MM.1S (cell line): ENCODE measurements around the gene MFF.

ENCODE experiments used
- DNase-seq: peaks from one replicate; pipeline ENCODE4 v3.0.0-alpha.2; 2015
- H2AFZ ChIP-seq: fragments of 300-600 bp; sonication (generic); 2 replicates; pipeline ENCODE4 v1.6.0; 2016; ENCODE audit warnings: antibody characterized with exemption, low read length
- H3F3A ChIP-seq: fragments of 300-600 bp; sonication (generic); 2 replicates; pipeline ENCODE4 v1.6.1; 2016; ENCODE audit warnings: mild to moderate bottlenecking, antibody characterized with exemption, low read length, moderate library complexity, mixed read lengths; ENCODE audit not compliant: insufficient read depth
- H3K27ac ChIP-seq: fragments of 300-600 bp; sonication (generic); 2 replicates; pipeline ENCODE4 v1.5.1; 2016; ENCODE audit warnings: mild to moderate bottlenecking, low read length
- H3K27me3 ChIP-seq: fragments of 300-600 bp; sonication (generic); replicated peaks from 2 replicates; pipeline ENCODE4 v1.6.0; 2016; ENCODE audit warnings: low read length; ENCODE audit not compliant: insufficient read depth
- H3K36me3 ChIP-seq: fragments of 300-600 bp; sonication (generic); replicated peaks from 2 replicates; pipeline ENCODE4 v1.6.1; 2016; ENCODE audit warnings: mild to moderate bottlenecking, low read length, mixed read lengths; ENCODE audit not compliant: insufficient read depth
- H3K4me1 ChIP-seq: fragments of 300-600 bp; sonication (generic); 2 replicates; pipeline ENCODE4 v1.6.1; 2016; ENCODE audit warnings: low read length, mixed read lengths
- H3K4me2 ChIP-seq: fragments of 300-600 bp; sonication (generic); 2 replicates; pipeline ENCODE4 v1.6.0; 2016; ENCODE audit warnings: low read depth, low read length
- H3K4me3 ChIP-seq: fragments of 300-600 bp; sonication (generic); 2 replicates; pipeline ENCODE4 v1.5.1; 2016; ENCODE audit warnings: low read length, mixed read lengths
- H3K79me2 ChIP-seq: fragments of 300-600 bp; sonication (generic); 2 replicates; pipeline ENCODE4 v1.6.1; 2016; ENCODE audit warnings: mixed run types, low read length, mixed read lengths
- H3K9ac ChIP-seq: fragments of 300-600 bp; sonication (generic); 2 replicates; pipeline ENCODE4 v1.6.1; 2016; ENCODE audit warnings: low read length, mixed read lengths
- H3K9me2 ChIP-seq: fragments of 300-600 bp; sonication (generic); replicated peaks from 2 replicates; pipeline ENCODE4 v1.6.1; 2016; ENCODE audit warnings: mild to moderate bottlenecking, low read length, mixed read lengths; ENCODE audit not compliant: insufficient read depth
- H3K9me3 ChIP-seq: fragments of 300-600 bp; sonication (generic); replicated peaks from 2 replicates; pipeline ENCODE4 v1.6.1; 2016; ENCODE audit warnings: mild to moderate bottlenecking, low read length, mixed read lengths; ENCODE audit not compliant: insufficient read depth
- H4K20me1 ChIP-seq: fragments of 300-600 bp; sonication (generic); 2 replicates; pipeline ENCODE4 v1.6.1; 2016; ENCODE audit warnings: mild to moderate bottlenecking, low read length, moderate library complexity, mixed read lengths; ENCODE audit not compliant: insufficient read depth
- EZH2 ChIP-seq: fragments of 300-600 bp; sonication (generic); optimal IDR thresholded peaks from 2 replicates; pipeline ENCODE3; 2017; ENCODE audit warnings: low read depth, mild to moderate bottlenecking, antibody characterized with exemption, low read length, mixed read lengths
- EZH2phosphoT487 ChIP-seq: fragments of 300-600 bp; sonication (generic); IDR thresholded peaks from 2 replicates; pipeline ENCODE4 v1.6.1; 2018; ENCODE audit warnings: antibody characterized with exemption, low read length
- TF ChIP-seq, protein P1 (sequence below): fragments of 300-600 bp; sonication (generic); IDR thresholded peaks from 2 replicates; pipeline ENCODE4 v1.5.1; 2016; ENCODE audit warnings: antibody characterized with exemption, low read length, mixed read lengths

MFF gene

GRCh38 chr2:227312579-227312978 is 12.5 kb upstream of the MFF start:
- no peaks in the 10 kb centered on the region for H3K79me2 ChIP-seq
- no peak overlapping the region for H3K9ac ChIP-seq
- TF ChIP-seq EZH2 (no peak), EZH2phosphoT487 (no peak)
- TF ChIP-seq, protein P1, sequence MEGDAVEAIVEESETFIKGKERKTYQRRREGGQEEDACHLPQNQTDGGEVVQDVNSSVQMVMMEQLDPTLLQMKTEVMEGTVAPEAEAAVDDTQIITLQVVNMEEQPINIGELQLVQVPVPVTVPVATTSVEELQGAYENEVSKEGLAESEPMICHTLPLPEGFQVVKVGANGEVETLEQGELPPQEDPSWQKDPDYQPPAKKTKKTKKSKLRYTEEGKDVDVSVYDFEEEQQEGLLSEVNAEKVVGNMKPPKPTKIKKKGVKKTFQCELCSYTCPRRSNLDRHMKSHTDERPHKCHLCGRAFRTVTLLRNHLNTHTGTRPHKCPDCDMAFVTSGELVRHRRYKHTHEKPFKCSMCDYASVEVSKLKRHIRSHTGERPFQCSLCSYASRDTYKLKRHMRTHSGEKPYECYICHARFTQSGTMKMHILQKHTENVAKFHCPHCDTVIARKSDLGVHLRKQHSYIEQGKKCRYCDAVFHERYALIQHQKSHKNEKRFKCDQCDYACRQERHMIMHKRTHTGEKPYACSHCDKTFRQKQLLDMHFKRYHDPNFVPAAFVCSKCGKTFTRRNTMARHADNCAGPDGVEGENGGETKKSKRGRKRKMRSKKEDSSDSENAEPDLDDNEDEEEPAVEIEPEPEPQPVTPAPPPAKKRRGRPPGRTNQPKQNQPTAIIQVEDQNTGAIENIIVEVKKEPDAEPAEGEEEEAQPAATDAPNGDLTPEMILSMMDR, result no peak
- H3F3A ChIP-seq, result peaks cover 16% of the 10 kb centered on the region
- no peak overlapping the region for H2AFZ ChIP-seq
- H3K4me2 ChIP-seq, result no peak overlapping the region
- H4K20me1 ChIP-seq, result no peaks in the 10 kb centered on the region
- no peaks in the 10 kb centered on the region for H3K9me2 ChIP-seq
- H3K27ac ChIP-seq, result no peak overlapping the region
- H3K36me3 ChIP-seq, result no peaks in the 10 kb centered on the region
- no peak for DNase-seq
- no peak overlapping the region for H3K4me3 ChIP-seq
- no peaks in the 10 kb centered on the region for H3K27me3 ChIP-seq
- H3K9me3 ChIP-seq, result no peaks in the 10 kb centered on the region
- H3K4me1 ChIP-seq, result peaks cover 27% of the 10 kb centered on the region

DNA sequence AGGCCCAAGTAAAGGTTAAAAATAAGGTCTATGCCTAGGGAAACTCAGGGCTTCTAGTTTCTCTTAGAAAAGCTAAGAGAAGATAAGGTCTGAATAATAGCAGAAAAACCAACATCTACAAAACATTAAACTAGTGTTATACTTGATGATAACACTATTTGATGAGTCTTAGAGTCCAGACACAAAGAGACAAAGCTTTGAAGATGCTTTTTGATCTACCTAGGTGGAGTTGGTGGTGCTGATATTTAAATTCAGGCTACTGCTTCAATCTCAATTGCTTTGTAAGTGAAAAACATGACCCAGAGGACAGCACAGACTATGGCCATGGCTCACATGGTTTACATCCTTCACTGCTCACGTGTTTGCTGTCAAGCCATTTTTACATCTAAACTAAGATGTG is 11.7 kb upstream of the MFF start:
- no peaks in the 10 kb centered on the region for H4K20me1 ChIP-seq
- peaks cover 15% of the 10 kb centered on the region for H3F3A ChIP-seq
- TF ChIP-seq EZH2 (no peak), EZH2phosphoT487 (no peak)
- TF ChIP-seq, protein P1, result no peak
- no peaks in the 10 kb centered on the region for H3K9me2 ChIP-seq
- H2AFZ ChIP-seq, result no peak overlapping the region
- no peak for DNase-seq
- no peak overlapping the region for H3K4me3 ChIP-seq
- no peaks in the 10 kb centered on the region for H3K79me2 ChIP-seq
- H3K4me1 ChIP-seq, result peaks cover 20% of the 10 kb centered on the region
- no peak overlapping the region for H3K4me2 ChIP-seq
- H3K36me3 ChIP-seq, result no peaks in the 10 kb centered on the region
- no peaks in the 10 kb centered on the region for H3K9me3 ChIP-seq
- no peak overlapping the region for H3K9ac ChIP-seq
- H3K27me3 ChIP-seq, result no peaks in the 10 kb centered on the region
- H3K27ac ChIP-seq, result no peak overlapping the region

DNA sequence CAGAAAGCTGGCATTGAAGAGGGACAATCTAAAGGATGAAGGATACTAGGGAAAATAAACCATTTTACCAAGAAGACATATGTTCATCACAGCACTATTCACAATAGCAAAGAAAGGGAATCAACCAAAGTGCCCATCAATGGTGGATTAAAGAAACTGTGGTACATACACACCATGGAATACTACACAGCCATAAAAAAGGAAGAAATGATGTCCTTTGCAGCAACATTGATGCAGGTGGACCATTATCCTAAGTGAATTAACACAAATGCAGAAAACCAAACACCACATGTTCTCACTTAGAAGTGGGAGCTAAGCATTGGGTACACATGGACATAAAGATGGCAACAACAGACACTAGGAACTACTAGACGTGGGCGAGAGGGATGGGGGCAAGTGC is 7.2 kb upstream of the MFF start:
- Histone ChIP-seq H4K20me1 (no peaks in the 10 kb centered on the region), H3K4me1 (no peaks in the 10 kb centered on the region), H2AFZ (no peak overlapping the region), H3K9ac (no peak overlapping the region), H3K27ac (no peak overlapping the region), H3K4me2 (no peak overlapping the region), H3K27me3 (no peaks in the 10 kb centered on the region), H3F3A (no peaks in the 10 kb centered on the region), H3K9me2 (no peaks in the 10 kb centered on the region), H3K4me3 (no peak overlapping the region), H3K79me2 (no peaks in the 10 kb centered on the region), H3K9me3 (no peaks in the 10 kb centered on the region), H3K36me3 (no peaks in the 10 kb centered on the region)
- TF ChIP-seq EZH2 (no peak), EZH2phosphoT487 (no peak)
- TF ChIP-seq, protein P1, result no peak
- DNase-seq, result no peak
